Activated naive CD4-positive, alpha-beta T cell treated with anti-CD3 and anti-CD28 coated beads, Interleukin-2, amount 50 U/mL, for 16 hours (primary cell): ENCODE results near the gene FHL3.
A peak's percentile ranks its signal among the peaks of the same experiment; 100 is the strongest.
"Not testable (repeated sequence)": the region's sequence is repeated elsewhere in the genome, so short reads cannot be mapped to it uniquely, and the experiment has no call there.

Source experiments
- DNase-seq: peaks from one replicate; pipeline ENCODE4 v3.0.0-alpha.2; 2020

FHL3 gene

GRCh38 chr1:38034871-38035270 lies 29.6 kb upstream of the FHL3 start:
- DNase-seq: no peak

DNA sequence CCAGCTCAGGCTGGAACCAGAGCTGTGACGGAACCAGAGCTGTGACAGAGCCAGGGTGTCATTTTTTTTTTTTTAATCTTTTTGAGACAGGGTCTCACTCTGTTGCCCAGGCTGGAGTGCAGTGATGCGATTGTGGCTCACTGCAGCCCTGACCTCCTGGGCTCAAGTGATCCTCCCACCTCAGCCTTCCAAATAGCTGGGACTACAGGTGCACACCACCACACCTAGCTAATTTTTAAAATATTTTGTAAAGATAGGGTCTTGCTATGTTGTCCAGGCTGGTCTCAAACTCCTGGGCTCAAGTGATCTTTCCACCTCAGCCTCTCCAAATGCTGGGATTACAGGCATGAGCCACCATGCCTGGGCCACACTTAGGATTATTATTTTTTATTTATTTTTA lies 27.7 kb upstream of the FHL3 start:
- DNase-seq: not testable (repeated sequence)

DNA sequence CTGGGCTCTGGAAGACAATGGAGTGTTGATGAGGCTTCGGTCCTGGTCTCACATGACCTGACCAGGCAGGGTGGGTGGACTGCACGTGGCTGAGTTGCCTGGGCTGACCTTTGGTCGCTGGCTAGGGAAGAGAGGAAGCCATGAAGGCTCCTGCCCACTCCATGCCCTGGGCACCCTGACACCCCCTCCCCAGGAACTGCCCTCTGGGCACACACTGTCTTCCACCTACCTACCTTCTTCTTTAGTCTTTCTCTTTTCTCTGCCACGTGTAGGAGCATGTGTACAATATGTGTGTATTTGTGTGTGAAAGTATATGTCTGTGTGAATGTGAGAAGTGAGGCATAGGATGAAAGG lies 26.2 kb upstream of the FHL3 start:
- no peak for DNase-seq

GRCh38 chr1:38030596-38031512 lies 25.5 kb upstream of the FHL3 start:
- no peak for DNase-seq

DNA sequence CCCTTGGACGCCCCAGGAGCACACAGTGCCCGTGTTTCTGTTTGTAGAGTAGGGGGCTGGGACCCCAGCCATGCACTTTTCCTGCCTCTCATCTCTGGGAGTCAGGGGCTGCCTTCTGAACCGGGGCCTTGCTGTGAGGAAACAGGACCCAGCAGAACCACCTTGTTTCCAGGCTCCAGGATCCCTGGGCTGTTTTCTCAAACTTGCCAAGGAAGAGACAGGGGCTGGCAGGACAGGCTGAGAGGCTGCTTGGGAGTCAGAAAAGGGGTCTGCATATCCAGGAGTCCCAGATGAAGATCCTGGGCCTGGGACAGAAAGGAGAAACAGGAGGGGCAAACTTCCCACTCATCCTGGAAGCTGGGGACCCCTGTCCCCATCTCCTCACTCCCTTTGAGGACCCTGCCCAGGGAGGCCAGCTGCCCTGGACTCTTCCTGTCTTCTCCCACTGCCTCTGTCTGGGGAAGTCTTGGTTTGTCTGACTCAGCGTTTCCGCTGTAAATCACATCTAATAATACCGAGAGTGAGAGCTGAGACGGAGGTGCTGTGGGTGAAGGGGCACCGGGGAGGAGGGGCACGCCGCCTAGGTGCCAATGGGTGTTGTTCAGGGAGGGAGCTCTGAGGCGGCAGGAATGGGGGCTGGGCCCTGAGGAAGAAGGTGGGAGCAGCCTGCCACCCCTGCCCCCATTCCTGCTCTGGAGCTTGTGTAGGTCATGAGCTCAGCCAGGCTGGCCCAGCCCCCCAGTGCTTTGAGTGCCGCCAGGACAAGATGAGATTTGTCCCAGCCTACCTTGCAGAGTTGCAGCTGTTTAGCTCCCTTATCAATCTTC lies 24.6 kb upstream of the FHL3 start:
- peak; percentile 82 for DNase-seq

- DNase-seq: no peak
Measured at GRCh38 chr1:38029081-38029681, 23.9 kb upstream of the FHL3 start.

DNA sequence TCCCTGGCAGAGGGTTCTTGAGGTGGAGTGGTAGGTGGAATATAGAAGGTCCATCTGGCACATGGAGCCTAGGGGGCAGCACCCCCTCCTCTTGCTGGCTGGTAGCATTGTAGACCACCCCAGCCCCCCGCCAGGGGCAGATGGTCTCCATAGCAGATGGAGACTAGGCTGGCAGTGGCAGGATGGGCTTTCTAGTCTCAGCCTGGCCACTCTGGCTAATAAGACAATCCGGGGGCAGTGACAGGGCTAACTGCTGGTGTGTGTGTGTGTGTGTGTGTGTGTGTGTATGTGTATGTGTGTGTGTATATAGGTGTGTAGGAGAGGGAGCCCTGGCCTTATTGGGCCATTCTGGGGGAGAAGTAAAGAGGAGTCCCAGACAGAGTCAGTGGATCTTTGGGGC lies 23.4 kb upstream of the FHL3 start:
- DNase-seq: no peak

DNA sequence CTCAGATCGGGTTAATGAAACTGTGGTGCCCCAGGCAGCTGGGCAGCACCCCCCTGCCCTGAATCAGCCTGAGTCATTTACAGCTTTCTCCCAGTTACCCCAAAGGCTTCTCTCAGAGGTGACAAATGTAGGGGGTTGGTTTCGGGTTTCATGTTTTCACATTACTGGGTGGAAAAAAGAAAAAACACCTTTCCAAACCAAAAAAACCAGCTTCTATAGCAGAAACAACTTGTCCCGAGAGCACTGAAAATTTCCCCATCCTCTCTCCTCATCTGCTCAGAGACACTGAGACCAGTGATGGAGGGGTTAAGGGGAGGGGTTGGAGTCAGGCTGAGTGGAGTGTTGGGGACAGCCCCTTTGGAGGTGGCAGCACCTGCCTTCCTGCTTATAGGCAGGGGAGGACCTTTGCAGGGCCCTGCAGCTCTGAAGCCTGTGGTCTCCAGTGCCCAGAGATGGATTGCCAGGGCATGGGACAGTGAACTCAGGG lies 22.8 kb upstream of the FHL3 start:
- peak; percentile 83 for DNase-seq

GRCh38 chr1:38027201-38028104 lies 22.1 kb upstream of the FHL3 start:
- DNase-seq: no peak

DNA sequence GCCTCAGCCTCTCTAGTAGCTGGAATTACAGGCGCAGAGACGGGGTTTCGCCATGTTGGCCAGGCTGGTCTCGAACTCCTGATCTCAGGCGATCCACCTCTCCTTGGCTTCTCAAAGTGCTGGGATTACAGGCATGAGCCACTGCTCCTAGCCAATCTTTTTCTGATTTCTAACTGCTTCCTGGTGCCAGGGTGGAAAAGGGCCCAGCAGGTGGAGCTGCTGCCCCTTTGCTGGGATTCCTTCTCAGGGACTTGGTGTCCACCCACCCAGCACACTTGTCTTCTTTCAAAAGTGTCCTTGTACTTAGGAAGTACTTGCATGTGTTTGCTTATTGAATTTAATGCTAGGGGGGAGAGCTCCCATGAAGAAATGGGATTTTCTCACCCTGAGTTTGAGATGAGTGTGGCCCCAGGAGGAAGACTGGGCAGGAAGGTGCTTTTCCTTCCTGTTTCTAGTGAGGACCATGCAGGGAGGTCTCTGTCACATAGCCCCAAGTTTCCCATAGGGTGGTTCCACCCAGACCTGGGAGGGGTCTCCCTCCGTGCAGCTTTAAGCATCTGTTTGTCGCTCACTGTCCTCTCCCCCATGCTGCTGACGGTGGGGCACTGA lies 21.4 kb upstream of the FHL3 start:
- DNase-seq: peak; percentile 63

GRCh38 chr1:38025664-38026063 lies 20.4 kb upstream of the FHL3 start:
- DNase-seq: no peak

- no peak for DNase-seq
Measured at GRCh38 chr1:38025233-38025632, 19.9 kb upstream of the FHL3 start.

DNA sequence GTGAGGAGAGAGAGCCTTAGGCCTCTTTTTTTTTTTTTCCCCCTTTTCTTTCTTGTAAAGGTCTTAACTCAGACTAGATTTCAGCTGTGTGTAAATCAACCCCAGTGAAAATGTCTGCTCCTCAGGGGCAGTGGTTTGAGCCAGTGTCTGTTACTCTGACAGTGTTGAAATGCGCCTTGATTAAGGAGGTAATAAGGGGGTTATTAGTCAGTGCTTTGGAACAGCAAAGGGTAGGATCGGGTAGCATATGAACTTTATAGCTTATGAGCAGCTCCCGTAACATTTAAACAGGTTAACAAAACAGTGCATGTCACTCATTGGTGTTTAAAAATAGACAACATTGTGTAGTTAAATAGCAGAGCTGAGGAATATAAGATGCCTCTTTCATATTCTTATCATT lies 17.5 kb upstream of the FHL3 start:
- no peak for DNase-seq

DNA sequence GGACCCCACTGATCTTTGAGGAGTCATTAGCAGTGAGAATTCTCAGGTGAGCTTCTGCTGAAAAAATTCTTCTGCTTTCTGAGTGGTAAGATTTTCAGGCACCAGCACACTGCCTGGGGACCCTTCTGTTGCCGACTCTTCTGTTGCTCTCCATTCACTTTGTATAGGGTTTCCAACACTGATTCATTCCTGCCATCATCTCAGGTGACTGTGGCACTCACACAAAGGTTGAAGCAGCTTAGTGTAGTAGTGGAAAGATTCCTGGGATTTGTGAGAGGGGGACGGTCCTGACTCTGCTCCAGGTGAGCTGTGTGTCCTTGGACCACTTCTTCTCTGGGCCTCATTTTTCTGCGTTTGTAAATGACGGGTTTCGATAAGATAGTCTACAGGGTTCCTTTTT lies 16.7 kb upstream of the FHL3 start:
- no peak for DNase-seq

DNA sequence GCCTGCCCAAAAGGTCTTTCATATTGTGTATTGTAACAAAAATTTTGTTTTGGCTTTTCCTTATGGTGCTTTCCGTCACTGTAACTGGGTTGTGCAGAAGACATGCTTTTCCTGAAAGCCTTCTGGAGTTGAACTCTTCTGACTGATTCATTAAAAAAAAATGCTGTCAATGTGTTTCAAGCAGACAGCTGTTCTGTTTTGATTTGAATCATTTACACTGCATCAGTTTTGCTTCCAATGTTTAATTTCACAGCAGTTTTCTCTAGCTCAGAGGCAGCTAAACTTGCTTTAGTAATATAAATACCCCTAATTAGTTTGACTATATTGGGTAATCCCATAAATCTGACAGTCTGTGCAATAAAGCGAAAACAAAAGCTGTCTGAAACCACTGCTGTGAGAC lies 15.1 kb upstream of the FHL3 start:
- no peak for DNase-seq

- no peak for DNase-seq
Measured at GRCh38 chr1:38018864-38019343, 13.6 kb upstream of the FHL3 start.

- DNase-seq: no peak
Measured at GRCh38 chr1:38015978-38016725, 10.8 kb upstream of the FHL3 start.

DNA sequence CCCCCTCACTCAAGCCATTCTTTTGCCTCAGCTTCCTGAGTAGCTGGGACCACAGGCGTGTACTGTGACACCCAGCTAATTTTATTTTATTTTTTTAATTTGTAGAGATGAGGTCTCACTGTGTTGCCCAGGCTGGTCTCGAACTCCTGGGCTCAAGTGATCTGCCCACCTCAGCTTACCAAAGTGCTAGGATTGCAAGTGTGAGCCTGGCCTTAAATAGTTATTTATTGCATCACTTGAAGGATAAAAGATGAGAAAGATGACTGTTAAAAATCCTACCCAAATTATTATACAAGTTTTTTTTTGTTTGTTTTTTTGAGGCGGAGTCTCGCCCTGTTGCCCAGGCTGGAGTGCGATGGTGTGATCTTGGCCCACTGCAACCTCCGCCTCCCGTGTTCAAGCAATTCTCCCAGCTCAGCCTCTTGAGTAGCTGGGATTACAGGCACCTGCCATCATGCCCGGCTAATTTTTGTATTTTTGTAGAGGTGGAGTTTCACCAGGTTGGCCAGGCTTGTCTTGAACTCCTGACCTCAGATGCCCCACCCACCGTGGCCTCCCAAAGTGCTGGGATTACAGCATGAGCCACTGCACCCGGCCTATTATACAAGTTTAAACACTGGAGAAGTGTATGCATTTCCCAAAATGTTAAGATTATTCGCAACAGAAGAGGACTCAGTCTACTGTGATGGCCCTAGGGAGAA lies 9.6 kb upstream of the FHL3 start:
- no peak for DNase-seq

GRCh38 chr1:38014171-38014570 lies 8.9 kb upstream of the FHL3 start:
- DNase-seq: no peak

- DNase-seq: no peak
Measured at GRCh38 chr1:38013227-38013622, 7.9 kb upstream of the FHL3 start.
